Measurements from ENCODE around the gene SRGAP1.
"Not testable (repeated sequence)": the region's sequence is repeated elsewhere in the genome, so short reads cannot be mapped to it uniquely, and the experiment has no call there.

SRGAP1 gene

DNA sequence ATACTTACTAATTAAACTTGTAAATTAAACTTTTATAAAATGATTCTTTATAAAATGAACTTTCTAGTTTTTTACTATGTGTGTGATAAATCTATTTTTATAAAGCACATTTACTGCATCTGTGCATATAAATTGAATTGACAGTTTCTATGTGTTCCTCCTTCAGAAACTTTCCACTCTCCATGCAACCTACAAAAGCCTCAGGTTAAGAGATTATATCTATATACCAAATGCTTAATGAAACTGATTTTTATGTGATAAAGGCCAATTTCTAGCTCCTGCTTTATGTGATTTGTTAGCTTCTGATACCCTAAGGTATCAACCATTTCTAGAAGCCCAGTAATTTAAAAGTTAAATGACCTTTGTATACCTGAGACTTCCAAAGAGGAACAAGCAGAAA, 174.0 kb downstream of the SRGAP1 start:
- no peak for DNase-seq

DNA sequence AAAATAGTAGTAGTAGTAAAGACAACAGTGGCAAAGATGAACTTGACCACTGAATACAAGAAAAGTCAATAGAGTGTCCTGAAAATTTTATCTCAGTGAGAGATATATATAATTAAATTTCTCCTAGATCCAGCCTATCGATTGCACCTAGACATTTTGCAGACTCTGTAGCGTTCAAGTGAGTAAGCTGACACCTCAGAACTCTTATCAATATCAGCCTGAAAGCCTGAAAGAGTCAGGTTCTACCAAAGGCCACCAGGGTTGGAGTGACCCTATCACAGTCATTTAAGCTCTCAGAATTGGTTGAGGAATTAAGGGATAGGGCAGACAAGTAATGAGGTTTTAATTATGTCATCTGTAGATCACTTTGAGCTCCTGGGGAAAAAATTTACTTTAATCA, 174.6 kb downstream of the SRGAP1 start:
- no peak for DNase-seq

DNA sequence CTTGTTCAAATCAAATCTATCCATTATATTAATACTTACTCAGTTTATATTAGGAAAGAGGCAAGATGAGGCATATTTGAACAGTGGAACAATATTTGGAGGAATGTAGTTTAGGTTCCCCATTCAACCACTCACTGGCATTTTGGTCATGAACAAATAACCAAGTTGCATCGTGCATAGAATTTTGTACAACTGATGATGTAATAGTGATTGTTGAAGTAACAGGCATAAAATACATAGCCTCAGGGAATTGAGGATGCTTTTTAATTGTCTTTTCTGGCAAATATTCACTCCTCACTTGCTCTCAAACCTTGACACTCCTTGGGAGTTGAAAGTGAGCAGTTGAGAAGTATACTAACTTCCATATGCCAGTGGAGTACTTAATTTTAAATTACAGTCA, 175.2 kb downstream of the SRGAP1 start:
- DNase-seq = no peak

DNA sequence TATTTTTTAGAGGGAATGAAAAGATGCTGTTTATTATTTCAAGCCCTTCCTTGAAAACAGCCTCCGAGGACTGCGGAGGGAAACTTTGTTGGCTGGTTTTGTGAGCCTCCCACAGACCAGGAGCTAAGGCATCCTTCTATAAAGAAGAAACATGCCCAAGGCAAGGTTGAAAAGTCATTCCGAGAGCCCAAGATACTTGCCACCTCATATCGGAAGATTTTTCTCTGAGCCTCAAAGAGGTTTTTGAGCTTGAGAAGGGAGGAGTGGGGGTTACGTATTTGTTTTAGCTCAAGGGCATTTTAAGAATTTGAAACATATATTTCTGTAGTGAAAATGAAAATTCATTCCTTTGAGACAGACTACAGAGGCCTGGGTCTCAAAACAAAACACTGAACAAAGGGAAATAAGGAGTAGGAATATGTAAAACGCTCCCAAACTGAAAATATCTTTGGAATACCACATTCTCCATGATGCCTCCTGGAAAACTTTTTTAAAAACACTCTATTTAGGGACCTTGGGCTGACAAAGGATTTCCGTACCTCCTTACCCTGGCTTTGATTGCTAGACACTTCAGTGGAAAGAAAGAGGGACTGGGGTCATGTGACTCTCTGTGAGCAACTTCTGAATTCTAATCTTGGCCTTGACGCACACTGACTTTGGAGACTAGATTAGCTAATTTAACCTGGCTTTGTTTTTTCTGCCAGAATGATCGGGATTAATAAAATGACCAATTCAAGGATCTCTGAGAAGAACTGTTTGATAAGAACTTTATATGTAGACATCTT, 180.9 kb downstream of the SRGAP1 start:
- no peak for DNase-seq

DNA sequence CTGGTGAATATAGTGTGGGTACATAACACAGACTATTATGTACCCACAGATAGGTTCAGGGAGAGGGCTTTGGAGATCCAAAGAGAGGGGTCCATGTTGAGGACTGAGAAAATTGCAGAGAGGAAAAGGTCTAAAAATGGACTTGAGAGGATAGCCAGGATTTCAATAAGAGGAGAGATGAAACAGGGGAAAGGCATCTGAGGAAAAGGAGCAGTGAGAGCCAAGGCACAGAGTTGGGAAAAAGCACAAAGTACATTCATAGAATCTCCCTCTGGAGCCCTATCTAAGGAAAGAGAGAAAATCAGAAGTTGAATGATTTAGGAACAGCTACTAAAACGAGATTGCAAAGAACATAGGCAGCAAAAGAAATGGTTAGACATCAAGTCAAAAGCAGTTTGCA, 182.8 kb downstream of the SRGAP1 start:
- DNase-seq = no peak

DNA sequence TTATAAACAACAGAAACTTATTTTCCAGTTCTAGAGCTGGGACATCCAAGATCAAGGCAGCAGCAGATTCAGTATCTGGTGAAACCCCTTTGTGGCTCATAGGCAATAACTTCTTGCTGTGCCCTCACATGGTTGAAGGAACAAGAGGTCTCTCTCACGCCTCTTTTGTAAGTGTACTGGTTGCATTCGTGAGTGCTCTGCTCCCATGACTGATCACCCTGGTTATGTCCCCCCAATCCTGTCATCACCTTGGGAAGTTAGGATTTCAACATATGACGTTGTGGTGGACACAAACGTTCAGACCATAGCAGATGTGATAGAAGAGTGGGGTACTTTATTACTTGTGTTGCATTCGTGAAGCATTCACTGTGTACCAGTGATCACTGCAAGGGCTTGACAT, 184.0 kb downstream of the SRGAP1 start:
- DNase-seq = no peak

DNA sequence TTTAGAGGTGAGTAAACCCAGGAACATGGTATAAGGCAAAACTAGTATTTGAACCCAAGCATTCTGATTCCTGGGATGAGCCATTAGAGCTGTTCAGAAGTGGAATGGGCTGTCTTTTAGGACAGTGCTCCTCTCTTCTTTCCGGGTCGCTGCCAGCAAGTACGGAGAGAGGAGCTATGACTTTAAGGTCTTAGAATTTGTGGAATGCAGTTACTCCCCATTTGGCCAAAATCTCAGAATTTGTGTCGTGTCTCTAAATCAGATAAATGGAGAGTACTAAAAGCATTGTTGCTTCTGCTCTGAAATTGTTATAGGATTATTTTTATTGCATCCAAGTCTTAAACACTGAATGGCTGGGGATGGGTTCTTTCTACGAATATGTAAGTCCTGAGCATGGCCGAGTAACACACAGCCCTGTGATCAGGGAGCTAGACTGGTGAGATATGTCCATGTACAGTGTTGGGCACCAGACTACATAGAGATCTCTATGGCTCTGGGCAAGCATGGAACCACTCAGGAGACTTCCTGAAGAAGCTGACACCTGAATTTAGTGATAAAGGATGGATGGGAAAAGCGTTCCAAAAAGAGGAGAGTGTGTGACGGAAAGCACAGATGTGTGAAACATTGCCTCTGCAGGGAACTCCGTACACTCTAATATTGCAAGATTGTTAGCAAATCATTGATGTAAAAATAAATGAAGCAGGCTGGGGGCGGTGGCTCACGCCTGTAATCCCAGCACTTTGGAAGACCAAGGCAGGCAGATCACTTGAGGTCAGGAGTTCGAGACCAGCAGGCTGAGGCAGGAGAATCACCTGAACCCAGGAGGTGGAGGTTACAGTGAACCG, 184.7 kb downstream of the SRGAP1 start:
- no peak for DNase-seq

DNA sequence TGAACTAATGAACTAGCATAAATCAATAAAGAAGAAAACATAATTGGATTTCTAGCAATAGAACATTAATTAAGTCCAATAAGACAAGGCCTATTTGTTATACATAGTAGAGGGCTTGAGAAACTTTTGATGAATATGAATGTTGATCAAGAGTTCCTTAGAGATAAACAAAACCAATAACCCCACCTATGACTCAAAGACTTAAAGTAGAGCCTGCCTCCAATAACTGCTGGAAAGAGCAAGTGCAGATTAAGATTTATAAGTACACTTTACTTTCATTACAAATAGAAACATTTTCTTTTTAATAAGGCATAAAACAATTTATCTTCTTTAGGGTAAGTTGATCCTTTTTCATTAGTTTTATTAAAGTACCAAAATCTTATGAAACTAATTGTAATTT, 185.7 kb downstream of the SRGAP1 start:
- DNase-seq = no peak

DNA sequence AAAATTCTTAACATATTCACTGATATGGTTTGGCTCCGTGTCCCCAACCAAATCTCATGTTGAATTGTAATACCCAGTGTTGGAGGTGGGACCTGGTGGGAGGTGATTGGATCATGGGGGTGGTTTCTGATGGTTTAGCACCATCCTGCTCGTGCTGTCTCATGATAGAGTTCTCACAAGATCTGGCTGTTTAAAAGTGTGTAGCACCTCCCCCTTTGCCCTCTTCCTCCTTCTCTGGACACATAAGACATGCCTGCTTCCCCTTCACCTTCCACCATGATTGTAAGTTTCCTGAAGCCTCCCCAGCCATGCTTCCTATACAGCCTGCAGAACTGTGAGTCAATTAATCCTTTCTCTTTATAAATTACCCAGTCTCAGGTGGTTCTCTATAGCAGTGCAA, 189.6 kb downstream of the SRGAP1 start:
- not testable (repeated sequence) for DNase-seq

DNA sequence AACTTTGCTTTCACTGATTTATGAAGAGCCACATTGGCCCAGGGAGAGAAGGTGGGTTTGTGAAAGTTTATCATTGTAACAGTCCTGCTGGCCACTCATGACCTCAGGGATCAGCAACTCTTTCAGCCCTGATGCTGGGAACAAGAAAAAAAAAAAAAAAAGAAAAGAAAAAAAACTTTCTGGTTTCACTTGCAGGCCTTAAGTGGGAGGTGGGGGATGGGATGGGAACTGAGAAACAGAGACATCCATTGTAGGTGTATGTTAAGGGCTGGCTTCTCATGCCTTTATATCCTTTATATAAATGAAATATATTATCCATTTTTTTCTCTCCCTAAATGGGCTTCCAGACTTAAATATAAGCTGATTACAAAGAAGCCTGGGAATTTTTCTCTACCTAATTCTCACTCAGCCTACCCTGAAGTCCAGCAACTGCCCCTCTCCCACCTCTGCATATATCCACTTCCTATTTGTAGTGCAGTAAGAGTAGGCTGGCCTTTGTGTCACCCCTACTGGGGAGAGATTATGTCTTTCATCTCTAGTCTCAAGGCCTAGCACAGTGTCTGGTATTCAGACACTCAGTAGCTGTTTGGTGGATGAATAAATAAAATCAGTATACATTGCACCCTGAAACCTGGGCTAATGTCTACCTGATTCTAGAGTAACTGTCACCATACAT, 190.5 kb downstream of the SRGAP1 start:
- DNase-seq = no peak

DNA sequence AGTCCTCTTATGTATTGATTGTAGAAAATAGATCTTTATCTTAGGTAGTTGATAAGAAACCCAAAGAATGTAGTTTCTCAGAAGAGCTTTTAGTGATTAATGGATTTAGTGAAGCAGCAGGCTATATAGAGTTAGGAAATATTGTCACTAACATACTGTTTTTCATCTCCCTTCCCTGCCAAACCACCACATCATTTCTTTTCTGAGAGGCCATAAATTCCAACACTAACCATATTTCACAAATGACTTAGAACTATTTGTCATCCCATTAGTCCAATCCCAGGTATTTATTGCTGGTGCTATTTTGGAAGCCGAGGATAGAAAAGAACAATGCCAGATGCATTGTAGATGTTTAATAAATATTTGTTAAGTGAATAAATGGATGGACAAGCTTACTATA, 191.9 kb downstream of the SRGAP1 start:
- no peak for DNase-seq

DNA sequence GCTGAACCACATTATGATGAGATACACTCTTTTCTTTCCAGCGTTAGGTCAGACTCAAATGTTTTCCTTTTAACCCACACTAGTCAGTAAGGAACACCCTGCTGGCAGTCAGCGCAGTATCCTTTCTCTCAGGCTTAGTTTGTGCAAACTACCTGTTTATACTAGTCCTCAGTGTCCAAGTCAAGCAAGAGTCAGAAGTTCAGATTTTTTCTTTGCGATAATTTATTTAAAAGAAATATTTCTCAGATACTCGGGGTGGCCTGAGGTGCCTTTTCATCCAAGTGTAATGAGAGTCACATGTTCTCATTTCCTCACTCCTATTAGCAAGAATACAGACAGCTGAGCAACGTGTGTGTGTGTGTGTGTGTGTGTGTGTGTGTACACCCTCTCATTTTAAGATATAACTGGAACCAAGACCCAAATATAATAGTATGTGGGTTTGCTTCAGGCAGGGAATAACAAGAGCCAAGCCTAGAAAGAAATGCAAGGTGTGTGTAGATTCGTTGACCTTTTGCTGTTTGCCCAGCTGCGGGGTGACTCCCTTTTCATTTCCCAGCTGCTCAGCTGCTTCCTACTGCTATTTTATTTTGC, 194.9 kb downstream of the SRGAP1 start:
- DNase-seq = no peak

DNA sequence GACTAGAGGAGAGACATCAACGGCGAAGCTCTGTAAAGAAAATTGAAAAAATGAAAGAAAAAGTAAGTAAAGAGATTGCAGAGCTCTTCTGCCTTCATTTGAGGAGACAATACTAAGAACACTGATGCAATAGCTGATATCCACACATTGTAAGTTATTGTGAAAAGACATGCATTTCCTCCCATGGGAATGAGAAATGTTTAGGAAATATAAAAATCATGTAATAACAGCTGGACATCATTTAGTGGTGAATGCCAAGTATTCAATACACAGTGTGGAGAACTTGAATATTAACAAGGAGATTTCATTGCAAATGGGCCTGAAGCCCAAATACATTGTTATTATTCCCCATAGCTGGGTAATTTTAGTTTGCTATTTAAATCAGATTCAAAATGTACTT, 198.4 kb downstream of the SRGAP1 start:
- no peak for DNase-seq

DNA sequence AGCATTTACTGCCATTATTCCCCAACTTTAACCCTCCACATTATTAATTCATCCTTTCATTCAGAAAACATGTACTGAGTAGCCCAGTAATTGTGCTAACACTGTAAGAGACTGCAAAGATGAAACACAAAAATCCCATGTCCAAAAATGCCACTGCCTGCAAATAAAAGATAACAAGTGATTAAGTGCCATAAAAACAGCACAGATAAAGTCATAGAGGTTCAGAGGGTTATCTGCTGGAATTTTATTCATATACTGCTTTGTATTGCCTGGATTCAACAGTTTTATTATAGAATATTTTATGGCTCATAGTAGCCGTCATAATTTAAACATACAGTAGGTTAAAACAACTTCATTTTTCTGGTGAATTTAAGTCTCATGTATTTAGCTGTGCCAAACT, 199.7 kb downstream of the SRGAP1 start:
- no peak for DNase-seq

DNA sequence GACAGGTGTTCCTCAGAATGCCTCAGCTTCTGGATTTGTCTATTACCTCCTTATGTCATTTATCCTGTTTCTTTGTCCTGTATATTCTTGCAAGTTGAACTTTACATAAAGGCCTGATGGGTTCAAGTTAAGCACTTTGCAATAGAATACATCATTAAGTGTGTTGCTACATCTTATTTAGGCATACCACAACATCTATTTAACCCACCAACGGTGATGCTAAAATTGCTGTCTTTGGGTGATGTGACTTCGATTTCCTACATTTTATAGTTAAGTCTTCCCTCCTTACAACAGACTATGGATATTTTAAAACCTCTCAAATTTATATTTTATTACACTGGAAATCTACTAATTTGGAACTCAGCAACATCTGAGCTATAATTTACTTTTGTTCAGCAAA, 206.6 kb downstream of the SRGAP1 start:
- no peak for DNase-seq

DNA sequence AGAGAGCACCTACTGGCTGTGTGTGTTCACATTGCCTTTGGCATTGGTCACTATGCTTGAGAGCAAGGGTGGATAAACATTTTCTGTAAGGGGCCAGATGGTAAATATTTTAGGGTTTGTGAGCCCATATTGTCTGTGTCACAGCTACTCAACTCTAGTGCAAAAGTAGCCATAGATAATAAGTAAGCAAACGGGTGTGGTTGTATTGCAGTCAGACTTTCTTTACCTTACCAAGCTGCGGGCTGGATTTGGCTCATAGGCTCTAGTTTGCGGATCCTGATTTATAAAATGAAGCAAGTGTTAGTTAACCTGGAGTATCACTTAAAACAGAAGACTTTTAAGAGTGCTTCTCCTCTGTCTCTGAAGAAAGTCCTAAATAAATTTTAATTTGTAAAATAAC, 208.6 kb downstream of the SRGAP1 start:
- no peak for DNase-seq

DNA sequence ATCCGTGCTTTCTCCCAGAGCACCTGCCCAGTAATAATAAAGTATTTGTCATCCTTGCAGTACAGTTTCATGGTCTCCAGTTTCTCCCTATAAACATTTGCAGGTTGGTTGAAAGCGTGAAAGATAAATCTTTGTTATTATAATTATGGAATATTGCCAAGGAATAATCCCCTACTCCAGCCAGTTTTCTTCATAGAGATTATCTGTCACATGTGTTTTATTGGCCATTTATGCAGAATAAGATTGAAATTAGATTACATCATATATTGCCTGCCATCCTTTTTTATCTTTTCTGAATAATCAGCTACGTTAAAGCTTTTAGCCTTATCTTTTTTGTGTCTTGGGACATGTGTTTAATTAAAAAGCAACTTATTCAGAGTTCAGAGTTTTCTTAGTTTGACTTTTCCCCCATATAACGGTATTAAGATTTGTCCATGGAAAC, 209.6 kb downstream of the SRGAP1 start:
- DNase-seq = no peak

DNA sequence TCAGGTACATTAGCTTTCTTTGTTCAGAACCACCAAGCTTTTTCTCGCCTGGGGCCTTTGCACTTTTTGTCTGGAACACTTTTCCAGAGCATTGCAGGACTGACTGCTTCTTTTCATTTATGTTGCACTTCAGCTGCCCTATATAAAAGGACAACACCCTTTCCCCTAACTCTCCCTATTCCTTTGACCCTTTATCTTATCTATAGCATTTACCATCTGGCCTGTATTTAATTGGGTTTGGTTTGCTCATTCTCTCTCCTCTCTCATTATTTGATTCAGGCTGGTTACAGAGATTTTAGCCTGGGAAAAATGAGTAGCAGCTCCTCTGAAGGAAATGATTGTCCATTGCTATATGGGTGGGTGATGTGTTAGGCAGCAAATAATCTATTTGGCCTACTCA, 212.2 kb downstream of the SRGAP1 start:
- DNase-seq = no peak

DNA sequence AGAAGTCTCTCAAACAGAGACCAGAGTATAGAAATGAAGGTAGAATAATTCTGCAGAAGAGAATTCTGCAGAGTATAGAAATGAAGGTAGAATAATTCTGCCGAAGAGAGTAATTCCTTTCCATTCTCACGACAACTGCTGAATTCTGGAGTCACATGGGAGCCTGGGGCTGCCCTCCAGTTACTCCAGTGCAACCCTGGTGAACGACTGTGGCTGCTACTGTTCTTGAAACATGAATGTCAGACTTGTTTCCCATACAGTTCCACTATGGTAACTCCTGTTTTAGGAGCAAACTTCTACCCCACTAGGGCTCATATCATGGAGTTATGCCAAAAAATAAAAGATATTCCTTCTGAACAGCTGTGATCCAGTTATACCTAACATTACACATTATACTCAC, 213.2 kb downstream of the SRGAP1 start:
- no peak for DNase-seq

DNA sequence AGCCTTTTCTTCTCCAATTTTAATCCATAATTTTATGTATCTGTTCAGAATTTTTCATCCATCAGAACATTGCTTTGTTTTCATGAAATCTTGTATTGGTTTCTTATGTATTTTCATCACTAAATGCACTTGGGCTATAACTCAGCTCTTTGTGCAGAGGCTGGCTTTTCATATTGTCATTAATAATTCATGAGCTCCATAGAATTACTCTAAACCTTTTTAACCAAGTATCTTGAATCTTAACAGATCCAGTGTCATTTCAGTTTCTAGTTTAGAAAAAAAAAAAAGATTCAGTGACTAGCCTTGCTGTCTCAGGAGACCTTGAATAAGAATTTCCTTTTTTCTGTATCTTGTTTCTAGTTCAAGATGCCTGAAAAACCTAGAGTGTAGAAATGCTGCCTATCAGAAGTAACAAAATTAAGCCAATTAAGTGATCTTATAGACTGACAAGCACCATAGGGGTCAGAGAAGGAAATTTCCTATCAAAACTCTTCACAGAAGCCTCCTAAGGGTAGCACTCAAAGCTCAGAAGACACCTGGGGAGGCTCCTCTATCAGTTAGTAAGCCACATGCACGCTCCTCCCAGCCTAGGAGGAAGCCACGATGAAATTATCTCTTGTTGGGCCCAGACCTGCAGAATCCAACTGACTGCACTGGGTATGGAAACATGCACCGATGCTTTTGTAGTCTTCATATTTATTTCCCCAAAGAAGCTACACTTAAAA, 214.2 kb downstream of the SRGAP1 start:
- no peak for DNase-seq

DNA sequence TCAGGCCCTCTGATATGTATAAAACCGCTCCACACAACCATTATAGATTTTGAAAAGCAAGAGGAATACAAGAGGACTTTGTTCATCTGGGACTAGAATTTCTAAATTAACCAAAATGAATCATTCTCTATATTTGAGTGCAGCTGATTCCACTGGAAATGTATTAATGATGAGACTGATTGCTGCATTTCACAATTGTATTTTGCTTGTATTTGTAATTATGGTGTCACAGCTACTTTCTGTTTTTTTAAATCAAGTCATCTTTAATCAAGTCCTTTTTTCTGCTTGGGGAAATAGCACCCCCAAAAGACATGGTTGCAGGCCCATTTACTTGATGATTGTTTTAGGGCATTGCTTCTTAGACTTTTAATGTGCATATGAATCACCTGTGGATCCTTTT, 215.2 kb downstream of the SRGAP1 start:
- DNase-seq = no peak

DNA sequence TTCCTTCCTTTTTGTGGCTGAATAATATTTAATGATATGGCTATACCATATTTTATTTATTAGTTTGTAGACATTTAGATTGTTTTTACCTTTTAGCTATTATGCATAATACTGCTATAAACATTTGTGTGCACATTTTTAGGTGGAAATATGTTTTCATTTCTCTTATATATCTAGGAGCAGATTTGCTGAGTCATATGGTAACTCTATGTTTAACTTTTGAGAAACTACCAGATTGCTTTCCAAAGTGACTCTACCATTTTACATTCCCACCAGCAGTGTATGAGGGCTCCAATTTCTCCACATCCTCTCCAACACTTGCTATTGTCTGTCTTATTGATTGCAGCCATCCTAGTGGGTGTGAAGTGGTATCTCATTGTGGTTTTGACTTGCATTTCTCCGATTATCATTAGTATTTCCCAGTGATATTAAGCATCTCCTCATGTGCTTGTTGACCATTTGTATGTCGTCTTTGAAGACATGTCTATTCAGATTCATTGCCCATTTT, 217.4 kb downstream of the SRGAP1 start:
- DNase-seq = no peak

Data from CD4-positive, alpha-beta T cell treated with Interleukin-17A for 4 hours (primary cell).